ENCODE results near the gene KRTAP12-3. TPM values are rescaled to one million over a fixed set of nuclear protein-coding genes. Genes with fewer than 3 reads are reported as not detected.
"Not testable (repeated sequence)": the region's sequence is repeated elsewhere in the genome, so short reads cannot be mapped to it uniquely, and the experiment has no call there.

The KRTAP12-3 gene, protein sequence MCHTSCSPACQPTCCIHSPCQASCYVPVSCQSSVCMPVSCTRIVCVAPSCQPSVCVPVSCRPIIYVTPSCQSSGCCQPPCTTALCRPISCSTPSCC
- total RNA-seq, result not detected in 2 replicates
- polyA plus RNA-seq, result not detected in 2 replicates
- polyA plus RNA-seq (2012), result not detected in 2 replicates
- not detected in 2 replicates for polyA minus RNA-seq (ENCODE audit: low replicate concordance)

DNA sequence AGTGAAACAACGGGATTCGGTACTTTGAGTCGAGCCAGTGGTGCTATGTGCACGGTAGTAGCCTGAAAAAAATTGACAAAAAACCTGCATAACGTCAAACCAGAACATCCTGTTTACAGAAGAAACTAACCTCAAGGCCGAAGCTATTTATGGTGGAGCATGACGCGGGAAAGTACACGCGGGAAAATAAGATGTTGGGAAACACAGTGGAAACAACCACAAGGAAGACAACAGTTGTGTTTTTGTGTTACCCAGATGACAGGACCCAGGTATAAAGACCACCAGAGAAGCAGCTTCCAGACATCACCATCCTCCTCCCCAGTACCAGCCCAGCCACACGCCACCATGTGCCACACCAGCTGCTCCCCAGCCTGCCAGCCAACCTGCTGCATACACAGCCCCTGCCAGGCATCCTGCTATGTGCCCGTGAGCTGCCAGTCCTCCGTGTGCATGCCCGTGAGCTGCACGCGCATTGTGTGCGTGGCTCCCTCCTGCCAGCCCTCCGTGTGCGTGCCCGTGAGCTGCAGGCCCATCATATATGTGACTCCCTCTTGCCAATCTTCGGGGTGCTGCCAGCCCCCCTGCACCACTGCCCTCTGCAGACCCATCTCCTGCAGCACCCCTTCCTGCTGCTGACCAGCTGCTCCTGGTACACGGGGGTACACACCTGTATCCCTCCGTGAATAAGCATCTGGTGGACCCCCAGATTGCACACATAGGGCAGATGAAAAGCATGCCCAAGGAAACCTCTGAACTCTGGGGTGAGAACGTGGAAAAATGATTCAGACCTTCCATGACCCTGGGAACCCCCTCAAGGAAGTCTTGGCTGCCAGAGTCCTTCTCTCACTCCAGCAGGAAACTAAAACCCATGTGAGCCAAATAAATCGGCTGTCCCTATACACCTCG, at the start of gene KRTAP12-3:
Gene KRTAP12-3 (plus strand): TSS at position 298 of the 906 bp plus-strand sequence. CDS start 48 bp downstream, at position 346.
- Histone ChIP-seq H3K27ac (ENCODE audit: insufficient read depth, low read length) (no peak within 1 kb of the TSS), H3K9ac (ENCODE audit: insufficient read depth, low read length) (no peak within 1 kb of the TSS), H3K79me2 (ENCODE audit: control insufficient read depth, insufficient read depth, low read length) (no peaks in the 10 kb centered on the region), H3K4me2 (ENCODE audit: extremely low read depth, insufficient read depth, low read length) (no peak within 1 kb of the TSS), H3K27me3 (ENCODE audit: control insufficient read depth, insufficient read depth, low read length) (no peaks in the 10 kb centered on the region), H3K4me3 (replicated peaks in 1 of 4; ENCODE audit: control extremely low read depth in 1 of 4, insufficient read depth in 1 of 4, low read depth in 3 of 4, low read length in 4 of 4) (no peak within 1 kb of the TSS), H3K4me1 (ENCODE audit: control insufficient read depth, extremely low read depth, insufficient read depth, low read length) (no peaks in the 10 kb centered on the region), H3K36me3 (ENCODE audit: control insufficient read depth, insufficient read depth, low read length) (no peaks in the 10 kb centered on the region), H3K9me3 (ENCODE audit: control insufficient read depth, insufficient read depth, low read depth, low read length) (no peaks in the 10 kb centered on the region), H2AFZ (ENCODE audit: low read length) (no peak within 1 kb of the TSS), H4K20me1 (ENCODE audit: control insufficient read depth, extremely low read depth, insufficient read depth, low read length) (no peaks in the 10 kb centered on the region)
- TF ChIP-seq, protein P1, sequence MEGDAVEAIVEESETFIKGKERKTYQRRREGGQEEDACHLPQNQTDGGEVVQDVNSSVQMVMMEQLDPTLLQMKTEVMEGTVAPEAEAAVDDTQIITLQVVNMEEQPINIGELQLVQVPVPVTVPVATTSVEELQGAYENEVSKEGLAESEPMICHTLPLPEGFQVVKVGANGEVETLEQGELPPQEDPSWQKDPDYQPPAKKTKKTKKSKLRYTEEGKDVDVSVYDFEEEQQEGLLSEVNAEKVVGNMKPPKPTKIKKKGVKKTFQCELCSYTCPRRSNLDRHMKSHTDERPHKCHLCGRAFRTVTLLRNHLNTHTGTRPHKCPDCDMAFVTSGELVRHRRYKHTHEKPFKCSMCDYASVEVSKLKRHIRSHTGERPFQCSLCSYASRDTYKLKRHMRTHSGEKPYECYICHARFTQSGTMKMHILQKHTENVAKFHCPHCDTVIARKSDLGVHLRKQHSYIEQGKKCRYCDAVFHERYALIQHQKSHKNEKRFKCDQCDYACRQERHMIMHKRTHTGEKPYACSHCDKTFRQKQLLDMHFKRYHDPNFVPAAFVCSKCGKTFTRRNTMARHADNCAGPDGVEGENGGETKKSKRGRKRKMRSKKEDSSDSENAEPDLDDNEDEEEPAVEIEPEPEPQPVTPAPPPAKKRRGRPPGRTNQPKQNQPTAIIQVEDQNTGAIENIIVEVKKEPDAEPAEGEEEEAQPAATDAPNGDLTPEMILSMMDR (conservative IDR thresholded peaks at IDR 0.05 in 1 of 2, IDR thresholded peaks at IDR 0.05 in 1 of 2; ENCODE audit: low read depth in 1 of 2, low read length in 2 of 2), result no peak
- TF ChIP-seq EZH2 (IDR thresholded peaks at IDR 0.05; ENCODE audit: low read length, missing control alignments), result no peak
- no peak for DNase-seq (ENCODE audit: low read depth in 2 of 2)

DNA sequence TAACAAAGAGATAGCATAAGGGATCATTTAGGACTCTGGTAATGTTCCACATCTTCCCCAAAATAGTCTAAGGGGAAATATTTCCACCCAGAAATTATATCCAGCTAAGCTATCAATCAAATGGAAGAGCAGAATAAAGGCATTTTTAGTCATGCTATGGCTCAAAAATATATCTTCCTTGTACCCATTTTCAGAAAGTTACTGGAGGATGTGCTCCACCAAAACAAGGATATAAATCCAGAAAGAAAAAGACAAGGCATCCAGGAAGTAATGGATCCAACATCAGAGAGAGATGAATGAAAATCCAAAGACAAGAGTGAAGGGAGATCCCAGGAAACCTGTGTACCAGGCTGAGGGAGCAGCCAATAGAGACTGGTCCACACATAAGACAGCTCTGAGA, 48.5 kb upstream of the KRTAP12-3 start:
- no peaks in the 10 kb centered on the region for H4K20me1 ChIP-seq (ENCODE audit: control insufficient read depth, extremely low read depth, insufficient read depth, low read length)
- H3K4me3 ChIP-seq (replicated peaks in 1 of 4; ENCODE audit: control extremely low read depth in 1 of 4, insufficient read depth in 1 of 4, low read depth in 3 of 4, low read length in 4 of 4), result no peak overlapping the region
- no peaks in the 10 kb centered on the region for H3K9me3 ChIP-seq (ENCODE audit: control insufficient read depth, insufficient read depth, low read depth, low read length)
- H3K79me2 ChIP-seq (ENCODE audit: control insufficient read depth, insufficient read depth, low read length), result no peaks in the 10 kb centered on the region
- H2AFZ ChIP-seq (ENCODE audit: low read length), result no peak overlapping the region
- H3K27ac ChIP-seq (ENCODE audit: insufficient read depth, low read length), result no peak overlapping the region
- no peak overlapping the region for H3K9ac ChIP-seq (ENCODE audit: insufficient read depth, low read length)
- no peak for DNase-seq (ENCODE audit: low read depth in 2 of 2)
- H3K27me3 ChIP-seq (ENCODE audit: control insufficient read depth, insufficient read depth, low read length), result no peaks in the 10 kb centered on the region
- no peak for TF ChIP-seq EZH2 (IDR thresholded peaks at IDR 0.05; ENCODE audit: low read length, missing control alignments)
- TF ChIP-seq, protein P1 (conservative IDR thresholded peaks at IDR 0.05 in 1 of 2, IDR thresholded peaks at IDR 0.05 in 1 of 2; ENCODE audit: low read depth in 1 of 2, low read length in 2 of 2), result no peak
- no peaks in the 10 kb centered on the region for H3K4me1 ChIP-seq (ENCODE audit: control insufficient read depth, extremely low read depth, insufficient read depth, low read length)
- H3K36me3 ChIP-seq (ENCODE audit: control insufficient read depth, insufficient read depth, low read length), result no peaks in the 10 kb centered on the region
- no peak overlapping the region for H3K4me2 ChIP-seq (ENCODE audit: extremely low read depth, insufficient read depth, low read length)

- not testable (repeated sequence) for H3K9ac ChIP-seq (ENCODE audit: insufficient read depth, low read length); H3K4me2 ChIP-seq (ENCODE audit: extremely low read depth, insufficient read depth, low read length); H3K36me3 ChIP-seq (ENCODE audit: control insufficient read depth, insufficient read depth, low read length); H3K9me3 ChIP-seq (ENCODE audit: control insufficient read depth, insufficient read depth, low read depth, low read length); H4K20me1 ChIP-seq (ENCODE audit: control insufficient read depth, extremely low read depth, insufficient read depth, low read length); DNase-seq (ENCODE audit: low read depth in 2 of 2); H3K27me3 ChIP-seq (ENCODE audit: control insufficient read depth, insufficient read depth, low read length); H3K4me3 ChIP-seq (replicated peaks in 1 of 4; ENCODE audit: control extremely low read depth in 1 of 4, insufficient read depth in 1 of 4, low read depth in 3 of 4, low read length in 4 of 4); H3K4me1 ChIP-seq (ENCODE audit: control insufficient read depth, extremely low read depth, insufficient read depth, low read length); H2AFZ ChIP-seq (ENCODE audit: low read length); H3K79me2 ChIP-seq (ENCODE audit: control insufficient read depth, insufficient read depth, low read length); H3K27ac ChIP-seq (ENCODE audit: insufficient read depth, low read length)
Measured at GRCh38 chr21:44610157-44610843, 47.4 kb upstream of the KRTAP12-3 start.
